WTC11 (cell line): ENCODE measurements around the gene IQCB1. TPM values are rescaled to one million over a fixed set of nuclear protein-coding genes. Genes with fewer than 3 reads are reported as not detected.
"Not testable (repeated sequence)": the region's sequence is repeated elsewhere in the genome, so short reads cannot be mapped to it uniquely, and the experiment has no call there.

ENCODE experiments used
- ATAC-seq: fragments of 200-7000 bp; cut with Tn5 transposase; 2 replicates; pipeline ENCODE4 v1.10.0; 2021; ENCODE audit warnings: mild to moderate bottlenecking, moderate library complexity
- CTCF ChIA-PET: fragments of 300-600 bp; sonication (Branson Sonifier 250); formaldehyde crosslinking; loops from one replicate; lab custom pipeline; 2021; ENCODE audit warnings: antibody characterized with exemption; lab: Charles Lee
- POLR2A ChIA-PET: fragments of 350-600 bp; sonication (Branson Sonifier 250); formaldehyde crosslinking; loops from one replicate; lab custom pipeline; 2021; ENCODE audit warnings: antibody characterized with exemption; lab: Charles Lee
- DNase-seq: peaks from one replicate; pipeline ENCODE4 v3.0.0; 2021; ENCODE audit warnings: low spot score
- H3K27ac Mint-ChIP-seq: 2 replicates; pipeline ENCODE4 v1.8.0; 2021; ENCODE audit warnings: mixed read lengths
- H3K27me3 Mint-ChIP-seq: 2 replicates; pipeline ENCODE4 v1.8.0; 2021; ENCODE audit warnings: low read depth, mild to moderate bottlenecking, moderate library complexity, mixed read lengths
- H3K36me3 Mint-ChIP-seq: 2 replicates; pipeline ENCODE4 v1.8.0; 2021; ENCODE audit warnings: mixed read lengths
- H3K4me1 Mint-ChIP-seq: 2 replicates; pipeline ENCODE4 v1.8.0; 2022; ENCODE audit warnings: mixed read lengths
- H3K4me3 Mint-ChIP-seq: 2 replicates; pipeline ENCODE4 v1.8.0; 2021; ENCODE audit warnings: mild to moderate bottlenecking, moderate library complexity, mixed read lengths
- H3K9me3 Mint-ChIP-seq: 2 replicates; pipeline ENCODE4 v1.8.0; 2021; ENCODE audit warnings: mixed read lengths
- AFF4 ChIP-seq: sonication (generic); formaldehyde crosslinking; IDR thresholded peaks from 2 replicates; pipeline ENCODE4 v1.8.1; 2023; ENCODE audit warnings: mild to moderate bottlenecking, missing genetic modification reagents, borderline replicate concordance
- ATF3 ChIP-seq: sonication (generic); formaldehyde crosslinking; conservative IDR thresholded peaks from 2 replicates; pipeline ENCODE4 v1.8.1; 2022; ENCODE audit warnings: mild to moderate bottlenecking, missing genetic modification reagents
- ESRRA ChIP-seq: sonication (generic); formaldehyde crosslinking; IDR thresholded peaks from 2 replicates; pipeline ENCODE4 v1.8.1; 2022; ENCODE audit warnings: mild to moderate bottlenecking, missing genetic modification reagents, borderline replicate concordance
- FOXP4 ChIP-seq: sonication (generic); formaldehyde crosslinking; IDR thresholded peaks from 2 replicates; pipeline ENCODE4 v1.8.0; 2022; ENCODE audit warnings: mild to moderate bottlenecking, missing genetic modification reagents
- IRF2 ChIP-seq: sonication (generic); formaldehyde crosslinking; IDR thresholded peaks from 2 replicates; pipeline ENCODE4 v1.8.0; 2022; ENCODE audit warnings: low read depth, missing genetic modification reagents, borderline replicate concordance
- JAZF1 ChIP-seq: fragments of 250-450 bp; sonication (Bioruptor Pico); IDR thresholded peaks from 2 replicates; pipeline ENCODE4 v1.9.0; 2021; ENCODE audit warnings: moderate library complexity, mild to moderate bottlenecking, inconsistent platforms
- NFATC4 ChIP-seq: fragments of 250-450 bp; sonication (Bioruptor Pico); IDR thresholded peaks from 2 replicates; pipeline ENCODE4 v1.9.0; 2021; ENCODE audit warnings: mild to moderate bottlenecking
- NFE2L1 ChIP-seq: sonication (generic); formaldehyde crosslinking; IDR thresholded peaks from 2 replicates; pipeline ENCODE4 v1.8.1; 2023; ENCODE audit warnings: missing genetic modification reagents
- NR1H2 ChIP-seq: sonication (generic); formaldehyde crosslinking; IDR thresholded peaks from 2 replicates; pipeline ENCODE4 v1.9.0; 2021; ENCODE audit warnings: mild to moderate bottlenecking, moderate library complexity, missing genetic modification reagents
- NR3C1 ChIP-seq: sonication (generic); formaldehyde crosslinking; conservative IDR thresholded peaks from 2 replicates; pipeline ENCODE4 v1.8.1; 2023; ENCODE audit warnings: low read depth, mild to moderate bottlenecking, missing genetic modification reagents
- OVOL2 ChIP-seq: fragments of 250-450 bp; sonication (Bioruptor Pico); IDR thresholded peaks from 2 replicates; pipeline ENCODE4 v1.9.0; 2021; ENCODE audit warnings: mild to moderate bottlenecking, borderline replicate concordance
- SOX15 ChIP-seq: fragments of 250-450 bp; sonication (Bioruptor Pico); IDR thresholded peaks from 2 replicates; pipeline ENCODE4 v1.9.0; 2021; ENCODE audit warnings: mild to moderate bottlenecking
- TEAD4 ChIP-seq: sonication (generic); formaldehyde crosslinking; IDR thresholded peaks from 2 replicates; pipeline ENCODE4 v1.8.0; 2022; ENCODE audit warnings: mild to moderate bottlenecking, missing genetic modification reagents
- ZBTB21 ChIP-seq: sonication (generic); formaldehyde crosslinking; IDR thresholded peaks from 2 replicates; pipeline ENCODE4 v1.8.1; 2023; ENCODE audit warnings: mild to moderate bottlenecking, missing genetic modification reagents, borderline replicate concordance
- ZNF219 ChIP-seq: sonication (generic); formaldehyde crosslinking; IDR thresholded peaks from 2 replicates; pipeline ENCODE4 v1.8.0; 2023; ENCODE audit warnings: missing genetic modification reagents, mild to moderate bottlenecking, borderline replicate concordance
- ZNF317 ChIP-seq: sonication (generic); formaldehyde crosslinking; IDR thresholded peaks from 2 replicates; pipeline ENCODE4 v1.8.1; 2023; ENCODE audit warnings: low read depth, mild to moderate bottlenecking, moderate library complexity, missing genetic modification reagents, borderline replicate concordance
- ZNF423 ChIP-seq: fragments of 250-450 bp; sonication (Bioruptor Pico); IDR thresholded peaks from 2 replicates; pipeline ENCODE4 v2.1.2; 2022; ENCODE audit warnings: mild to moderate bottlenecking, moderate library complexity
- total RNA-seq: library from RNA; stranded (reverse); gene quantifications from 3 replicates; pipeline ENCODE4 v1.2.3, GENCODE V29; 2021
- TF ChIP-seq, protein P1 (sequence below): sonication (generic); formaldehyde crosslinking; IDR thresholded peaks from 2 replicates; pipeline ENCODE4 v1.8.0; 2022; ENCODE audit warnings: mild to moderate bottlenecking, missing genetic modification reagents
- TF ChIP-seq, protein P2 (sequence below): sonication (generic); formaldehyde crosslinking; IDR thresholded peaks from 2 replicates; pipeline ENCODE4 v1.8.1; 2023; ENCODE audit warnings: mild to moderate bottlenecking, missing genetic modification reagents, moderate library complexity

Gene IQCB1
- total RNA-seq, 1 experiment from 2014 or later, result 30.2 TPM

GRCh38 chr3:121782784-121783183 is 52.1 kb downstream of the IQCB1 start:
- H3K27me3 Mint-ChIP-seq, DNase-seq, H3K4me1 Mint-ChIP-seq, H3K4me3 Mint-ChIP-seq, ATAC-seq, CTCF ChIA-PET, H3K9me3 Mint-ChIP-seq, H3K27ac Mint-ChIP-seq: not testable (repeated sequence)
- POLR2A ChIA-PET, result interaction anchor here (0.6 kb wide), 1 partner anchor 26 kb away, joined by 8 read pairs; no protein-coding TSS in a partner anchor
- peaks cover 34% of the 10 kb centered on the region for H3K36me3 Mint-ChIP-seq

GRCh38 chr3:121781611-121782010 is 53.2 kb downstream of the IQCB1 start:
- Mint-ChIP-seq H3K27me3 (no peaks in the 10 kb centered on the region), H3K4me3 (no peak overlapping the region), H3K27ac (no peak overlapping the region), H3K36me3 (peaks cover 35% of the 10 kb centered on the region), H3K9me3 (no peaks in the 10 kb centered on the region), H3K4me1 (no peaks in the 10 kb centered on the region)
- CTCF ChIA-PET, result no interaction called here
- ATAC-seq (no peak), DNase-seq (no peak)
- no peak for TF ChIP-seq ESRRA
- no peak for TF ChIP-seq ZBTB21
- no peak for TF ChIP-seq ATF3 (CRISPR knock-in tag)
- TF ChIP-seq SOX15 (CRISPR knock-in tag), result no peak
- no peak for TF ChIP-seq NFE2L1 (CRISPR knock-in tag)
- TF ChIP-seq NR1H2 (CRISPR knock-in tag), result no peak
- TF ChIP-seq TEAD4, result no peak
- POLR2A ChIA-PET, result no interaction called here

DNA sequence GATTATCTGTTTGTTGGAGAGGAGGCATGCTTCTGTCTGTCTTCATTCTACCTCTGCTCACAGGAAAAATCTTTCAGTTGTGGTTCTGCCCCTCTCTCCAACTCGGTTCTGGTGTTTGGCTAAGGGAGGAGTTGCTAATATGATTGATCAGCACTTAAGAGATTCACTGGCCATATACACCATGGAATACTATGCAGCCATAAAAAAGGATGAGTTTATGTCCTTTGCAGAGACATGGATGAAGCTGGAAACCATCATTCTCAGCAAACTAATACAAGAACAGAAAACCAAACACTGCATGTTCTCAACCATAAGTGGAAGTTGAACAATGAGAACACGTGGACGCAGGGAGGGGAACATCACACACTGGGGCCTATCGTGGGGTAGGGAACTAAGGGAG is 59.8 kb downstream of the IQCB1 start:
- DNase-seq, POLR2A ChIA-PET, H3K9me3 Mint-ChIP-seq, H3K4me1 Mint-ChIP-seq, H3K27ac Mint-ChIP-seq, H3K27me3 Mint-ChIP-seq, ATAC-seq, CTCF ChIA-PET, H3K4me3 Mint-ChIP-seq: not testable (repeated sequence)
- H3K36me3 Mint-ChIP-seq, result peaks cover 57% of the 10 kb centered on the region

DNA sequence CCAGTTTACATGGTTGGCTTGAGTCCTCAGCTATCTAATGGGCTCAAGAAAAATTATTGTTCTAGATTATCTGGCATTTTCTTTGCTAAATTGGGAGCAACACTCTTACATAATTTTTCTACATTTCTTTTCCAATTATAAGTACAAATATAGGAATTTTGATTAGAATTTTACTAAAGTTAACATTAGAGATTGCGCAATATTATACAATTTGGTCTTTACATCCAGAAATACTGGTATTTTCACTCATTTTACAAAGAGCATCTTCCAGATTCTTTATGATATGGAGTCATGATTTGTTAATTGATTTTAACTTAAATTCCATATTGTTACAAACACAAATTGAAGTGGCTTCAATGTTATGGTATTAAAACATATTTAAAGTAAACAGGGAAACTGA is 65.6 kb downstream of the IQCB1 start:
- no peak overlapping the region for H3K4me3 Mint-ChIP-seq
- no peaks in the 10 kb centered on the region for H3K9me3 Mint-ChIP-seq
- DNase-seq (no peak), ATAC-seq (no peak)
- ChIA-PET POLR2A (no interaction called here), CTCF (no interaction called here)
- H3K36me3 Mint-ChIP-seq, result peaks cover 23% of the 10 kb centered on the region
- no peaks in the 10 kb centered on the region for H3K4me1 Mint-ChIP-seq
- no peak overlapping the region for H3K27ac Mint-ChIP-seq
- no peaks in the 10 kb centered on the region for H3K27me3 Mint-ChIP-seq
- TF ChIP-seq JAZF1 (CRISPR knock-in tag) (no peak), NR3C1 (CRISPR knock-in tag) (no peak), FOXP4 (CRISPR knock-in tag) (no peak), AFF4 (CRISPR knock-in tag) (no peak), IRF2 (CRISPR knock-in tag) (no peak), ZNF317 (CRISPR knock-in tag) (no peak), OVOL2 (CRISPR knock-in tag) (no peak), NFATC4 (CRISPR knock-in tag) (no peak), ZNF219 (CRISPR knock-in tag) (no peak), ZNF423 (CRISPR knock-in tag) (no peak)
- TF ChIP-seq, protein P1, sequence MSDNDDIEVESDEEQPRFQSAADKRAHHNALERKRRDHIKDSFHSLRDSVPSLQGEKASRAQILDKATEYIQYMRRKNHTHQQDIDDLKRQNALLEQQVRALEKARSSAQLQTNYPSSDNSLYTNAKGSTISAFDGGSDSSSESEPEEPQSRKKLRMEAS, result no peak
- TF ChIP-seq, protein P2, sequence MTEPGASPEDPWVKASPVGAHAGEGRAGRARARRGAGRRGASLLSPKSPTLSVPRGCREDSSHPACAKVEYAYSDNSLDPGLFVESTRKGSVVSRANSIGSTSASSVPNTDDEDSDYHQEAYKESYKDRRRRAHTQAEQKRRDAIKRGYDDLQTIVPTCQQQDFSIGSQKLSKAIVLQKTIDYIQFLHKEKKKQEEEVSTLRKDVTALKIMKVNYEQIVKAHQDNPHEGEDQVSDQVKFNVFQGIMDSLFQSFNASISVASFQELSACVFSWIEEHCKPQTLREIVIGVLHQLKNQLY, result no peak
